ENCODE results near the gene TPX2. TPM values are rescaled to one million over a fixed set of nuclear protein-coding genes. Genes with fewer than 3 reads are reported as not detected.
A peak's percentile ranks its signal among the peaks of the same experiment; 100 is the strongest.

The TPX2 gene
- total RNA-seq (2021; fragmentation: NEBNext Ultra II Directional; extraction: Animal tissue kit (Norgen Biotek cat#: 25700)) (122 and 125 TPM in 2 replicates), polyA plus RNA-seq (2011; rRNA removed) (36.5 and 43.6 TPM in 2 replicates), polyA minus RNA-seq (2011; rRNA and poly(A)+ RNA removed) (68.9 and 76.2 TPM in 2 replicates)
- polyA plus RNA-seq (2011; cell fraction: cytosol; rRNA removed): 59.8 TPM
- polyA plus RNA-seq (2011; cell fraction: nucleus; rRNA removed): 51.2 TPM
- 97.2 to 147 TPM (median 112 TPM) in 4 replicates for polyA plus RNA-seq (2012, experiment 1 of 2)
- 15.4 TPM for polyA plus RNA-seq (2012, experiment 2 of 2)
- polyA plus RNA-seq (2013, experiment 1 of 2): 96.2 TPM
- polyA plus RNA-seq (2013, experiment 2 of 2): 91.5 TPM
- polyA minus RNA-seq (2011; cell fraction: cytosol; rRNA and poly(A)+ RNA removed): 54.8 TPM
- 62.2 TPM for polyA minus RNA-seq (2011; cell fraction: nucleus; rRNA and poly(A)+ RNA removed)
- long read RNA-seq, experiment 1, partial matches to known transcripts: 92 of 100 reads
- long read RNA-seq, experiment 1, other reads (novel, unspliced or antisense): 5 of 100 reads
- long read RNA-seq, experiment 2, transcript TPX2-201 (18 exons, 3,497 nt): major isoform, 7 of 34 reads
- long read RNA-seq, experiment 2, partial matches to known transcripts: 17 of 34 reads
- long read RNA-seq, experiment 2, other reads (novel, unspliced or antisense): 10 of 34 reads

- no peaks in the 10 kb centered on the region for H3K9me3 ChIP-seq (ENCODE audit: insufficient read depth in 2 of 2, low read depth in 1 of 2, low read length in 1 of 2)
- no peak within 1 kb of the TSS for H3K23ac ChIP-seq (ENCODE audit: insufficient read length)
- peak within 1 kb of the TSS; percentile 73 for H3K4ac ChIP-seq (replicated peaks; ENCODE audit: insufficient read length, low read depth, low read length)
- 2% methylated on average over 54 of the region's 54 CpGs; no CpG with 5 or more reads in 1 of the 2 experiments for WGBS, 2 experiments (ENCODE audit: extremely low coverage in 1 of 2, insufficient coverage in 1 of 2, insufficient read length in 1 of 2, insufficient replicate concordance in 2 of 2, low coverage in 1 of 2, low lambda C conversion rate in 2 of 2, missing lambda C conversion rate in 1 of 2)
- peak within 1 kb of the TSS; percentile 9 for H3K14ac ChIP-seq (ENCODE audit: insufficient read length)
- peak; percentile 87 to 90 for DNase-seq (ENCODE audit: low read depth in 1 of 2, low spot score in 2 of 2)
- H2AFZ ChIP-seq (ENCODE audit: low read length): peak within 1 kb of the TSS; percentile 81
- ChIA-PET CTCF (ENCODE audit: partially characterized antibody) (interaction anchor here (0.6 to 4.6 kb wide), 9 partner anchors 10 to 183 kb away, joined by 3 to 27 read pairs (median 3); no protein-coding TSS in a partner anchor), POLR2A (ENCODE audit: partially characterized antibody) (interaction anchor here (0.7 to 2.2 kb wide), 6 partner anchors 16 to 134 kb away, joined by 3 to 8 read pairs (median 4); partner anchors contain the start of genes BCL2L1 and ID1)
- H2BK15ac ChIP-seq (ENCODE audit: low read length): 0 out of 2 replicates have a peak within 1 kb of the TSS, but pooled peaks have one; percentile 74
- H3K23me2 ChIP-seq (ENCODE audit: low read depth, low read length): no peaks in the 10 kb centered on the region; the same call in none of the 2 replicates
- H2BK20ac ChIP-seq (ENCODE audit: low read length): no peak within 1 kb of the TSS
- H4K91ac ChIP-seq (replicated peaks; ENCODE audit: insufficient read length, low read length): peak within 1 kb of the TSS; percentile 75
- peak within 1 kb of the TSS; percentile 49 for H4K5ac ChIP-seq (ENCODE audit: insufficient read length, low read depth, low read length)
- peak within 1 kb of the TSS; percentile 69; the same call in 1 of the 2 replicates for H2BK5ac ChIP-seq (ENCODE audit: low read depth, low read length)
- no peak within 1 kb of the TSS for H2AK5ac ChIP-seq (ENCODE audit: low read depth, low read length)
- no peaks in the 10 kb centered on the region for H3K79me1 ChIP-seq (ENCODE audit: low read depth, low read length)
- 0 out of 2 replicates have a peak within 1 kb of the TSS, but pooled peaks have one; percentile 83 for H3K18ac ChIP-seq (ENCODE audit: extremely low read depth, low read length)
- H2BK12ac ChIP-seq (ENCODE audit: low read depth, low read length): no peak within 1 kb of the TSS
- peak within 1 kb of the TSS; percentile 57; the same call in 1 of the 2 replicates for H3K27ac ChIP-seq (ENCODE audit: low read depth, low read length)
- peak within 1 kb of the TSS; percentile 45 for H2BK120ac ChIP-seq (replicated peaks; ENCODE audit: low read depth, low read length)
- H3K56ac ChIP-seq (replicated peaks; ENCODE audit: insufficient read length, low read depth, low read length): peak within 1 kb of the TSS; percentile 78
- H3K9ac ChIP-seq (replicated peaks in 1 of 4; ENCODE audit: extremely low read depth in 1 of 4, low read depth in 3 of 4, low read length in 3 of 4): peak within 1 kb of the TSS; percentile 66 to 90 (median 78)
- peak within 1 kb of the TSS; percentile 78 to 99 (median 82) for H3K4me3 ChIP-seq (ENCODE audit: extremely low read depth in 1 of 4, insufficient read depth in 2 of 4, low read depth in 3 of 4, low read length in 4 of 4)
- peaks cover 0 to 8% (median 2%) of the 10 kb centered on the region in 4 experiments; a peak in 3 of 7 replicates for H3K4me1 ChIP-seq (replicated peaks in 1 of 4; ENCODE audit: control insufficient read depth in 3 of 4, insufficient read depth in 4 of 4, low read length in 3 of 4)
- H4K8ac ChIP-seq (ENCODE audit: extremely low read depth, insufficient read depth, low read length): 0 out of 2 replicates have a peak within 1 kb of the TSS, but pooled peaks have one; percentile 60
- peak within 1 kb of the TSS; percentile 84 to 88 for H3K4me2 ChIP-seq (ENCODE audit: insufficient read depth in 1 of 2, low read depth in 2 of 2, low read length in 2 of 2)
- H4K20me1 ChIP-seq (replicated peaks in 1 of 2; ENCODE audit: control insufficient read depth in 1 of 2, insufficient read depth in 2 of 2, low read length in 2 of 2): peaks cover 0 to 4% of the 10 kb centered on the region in 2 experiments
- peaks cover 2 to 11% (median 7%) of the 10 kb centered on the region in 4 experiments; a peak in 3 of 8 replicates for H3K36me3 ChIP-seq (ENCODE audit: control insufficient read depth in 2 of 4, insufficient read depth in 4 of 4, low read length in 3 of 4)
- peaks cover 15 to 40% of the 10 kb centered on the region in 2 experiments for H3K79me2 ChIP-seq (ENCODE audit: control insufficient read depth in 1 of 2, insufficient read depth in 2 of 2, low read length in 2 of 2)
- peak; percentile 81 for FAIRE-seq
- no peaks in the 10 kb centered on the region; a peak in 1 of 7 replicates for H3K27me3 ChIP-seq (replicated peaks in 1 of 4; ENCODE audit: control insufficient read depth in 3 of 4, extremely low read depth in 1 of 4, insufficient read depth in 3 of 4, low read length in 3 of 4)
- no peak for TF ChIP-seq BRCA1 (IDR thresholded peaks at IDR 0.05; ENCODE audit: low read depth, low read length)
- peak; percentile 76 for TF ChIP-seq SIX5 (IDR thresholded peaks at IDR 0.05; ENCODE audit: low read depth, low read length)
- no peak; the same call in 1 of the 2 replicates for TF ChIP-seq KDM1A (IDR thresholded peaks at IDR 0.05; ENCODE audit: borderline replicate concordance, low read length)
- TF ChIP-seq YY1 (IDR thresholded peaks at IDR 0.05; ENCODE audit: low read depth, low read length): peak; percentile 33; the same call in 1 of the 2 replicates
- peak; percentile 41; the same call in 1 of the 2 replicates for TF ChIP-seq MAX (IDR thresholded peaks at IDR 0.05)
- TF ChIP-seq SP4 (IDR thresholded peaks at IDR 0.05; ENCODE audit: low read length): no peak
Measured at GRCh38 chr20:31738729-31739549, at the start of gene TPX2. TPX2 (plus strand) TSS chr20:31739290; CDS start chr20:31757477, 18,187 bp downstream.
